Left colon (tissue), 2 donors: ENCODE data around the gene RUNDC3A. TPM values are rescaled to one million over a fixed set of nuclear protein-coding genes. Genes with fewer than 3 reads are reported as not detected.

ENCODE experiments used
- ATAC-seq: fragments of 200-7000 bp; cut with Tn5 transposase; one replicate; pipeline ENCODE4 v1.9.1; 2020; ENCODE audit warnings: mild to moderate bottlenecking, moderate library complexity
- DNase-seq, 2 donors: peaks; one replicate each; pipeline ENCODE4 v3.0.0-alpha.2; 2020
- intact Hi-C, 2 donors: fragments of 100-400 bp; cut with DNase I in 1 of 2; cut with micrococcal nuclease in 1 of 2; formaldehyde crosslinking; loops; one replicate each; pipeline versions ENCODE4 v1.11.2 to v1.14.0; 2022; cut with DNase I, micrococcal nuclease
- long read RNA-seq: library from polyadenylated mRNA; unstranded; transcript quantifications from one replicate; pipeline ENCODE4 v2.0.0, GENCODE V29; 2021
- total RNA-seq, 2 donors: library from RNA; stranded (reverse); fragmentation: NEBNext Ultra II Directional; extraction: Animal tissue kit (Norgen Biotek cat#: 25700); gene quantifications; one replicate each; pipeline ENCODE4 v1.2.1, GENCODE V29; 2021
- donor health status: DM: no; HTN: no; CAD: no.
- donor health status: DM: yes; HTN: yes; CAD: no.

The RUNDC3A gene
- total RNA-seq: 1 to 10 TPM in 1 of 2 donors, under 1 TPM in 1; 0.46 to 1.5 TPM
- long read RNA-seq: 0 reads

DNA sequence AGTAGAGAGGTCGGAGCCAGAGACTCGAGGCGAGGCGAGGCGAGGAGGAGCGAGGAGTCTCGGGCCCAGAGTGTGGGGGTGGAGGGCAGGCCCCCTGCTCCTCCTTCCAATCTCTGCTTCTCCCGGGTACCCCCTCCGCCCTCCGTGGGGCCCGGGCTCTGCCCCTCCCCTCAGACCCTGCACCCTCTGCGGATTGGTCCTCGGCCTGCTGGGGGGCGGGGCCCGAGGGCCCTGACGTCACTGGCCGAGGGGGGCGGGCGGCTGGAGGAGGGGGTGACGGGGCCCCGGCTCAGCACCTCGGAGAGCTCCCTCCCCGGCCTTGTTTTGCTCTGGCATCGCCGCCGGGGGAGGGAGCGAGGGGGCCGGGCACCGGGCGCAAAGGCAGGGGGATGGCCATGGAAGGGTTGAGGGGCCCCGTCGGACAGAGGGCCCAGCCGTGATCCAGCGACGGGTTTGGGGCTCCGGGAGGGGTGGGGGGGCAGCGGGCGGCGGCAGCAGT lies at the start of gene RUNDC3A:
Gene RUNDC3A (plus strand): TSS at position 282 of the 499 bp plus-strand sequence. CDS start 232 bp downstream, outside the sequence.
- peak; percentile 91 for ATAC-seq
- intact Hi-C loops: no loop called here
- peak; percentile 77 to 83 for DNase-seq

DNA sequence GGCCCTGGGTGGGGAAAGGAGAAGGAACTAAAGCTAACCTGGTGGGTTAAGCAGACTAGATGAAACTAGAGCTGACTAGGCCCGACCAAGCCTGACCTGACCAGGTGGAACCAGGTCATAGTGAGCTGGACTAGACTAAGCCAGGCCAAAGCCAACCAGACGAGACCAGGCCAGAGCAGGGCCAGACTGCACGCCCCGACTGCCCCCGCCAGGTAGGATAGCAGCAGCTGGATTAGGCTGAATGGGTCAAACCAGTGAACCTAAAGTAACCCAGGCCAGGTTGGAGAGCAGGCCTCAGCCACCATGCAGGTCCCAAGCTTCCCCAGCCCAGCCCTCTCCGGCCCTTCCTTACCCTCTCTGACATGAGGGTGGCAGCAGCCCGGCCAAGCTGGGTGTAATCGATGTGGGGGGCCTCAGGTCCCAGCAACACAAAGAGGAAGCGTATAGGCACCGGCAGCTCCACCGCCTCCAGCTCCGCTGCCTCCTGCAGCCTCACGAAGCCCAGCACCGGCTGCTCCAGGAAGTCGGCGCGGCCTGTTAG lies 49.5 kb upstream of the RUNDC3A start:
- no peak for DNase-seq
- intact Hi-C loops: no loop called here
- ATAC-seq: no peak

DNA sequence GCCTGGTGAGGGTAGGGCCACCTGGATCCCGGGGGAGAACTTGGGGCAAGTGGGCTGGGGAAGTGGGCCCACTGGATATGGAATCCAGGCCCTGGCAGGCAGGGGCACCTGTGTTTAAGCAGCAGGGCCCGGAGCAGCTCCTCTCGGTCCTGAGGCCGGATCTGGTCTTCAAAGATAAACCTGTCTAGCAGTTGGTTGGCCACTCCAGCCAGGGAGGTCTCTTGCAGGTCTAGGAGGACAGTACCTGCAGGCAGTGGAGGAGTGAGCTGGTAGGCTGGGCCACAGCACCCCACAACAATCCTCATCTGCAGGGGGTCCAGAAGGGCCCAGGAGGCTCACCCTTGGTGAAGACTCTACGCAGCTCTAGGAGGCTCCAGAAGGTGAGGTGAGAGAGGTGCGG lies 48.1 kb upstream of the RUNDC3A start:
- DNase-seq (no peak), ATAC-seq (no peak)
- intact Hi-C loops: no loop called here

DNA sequence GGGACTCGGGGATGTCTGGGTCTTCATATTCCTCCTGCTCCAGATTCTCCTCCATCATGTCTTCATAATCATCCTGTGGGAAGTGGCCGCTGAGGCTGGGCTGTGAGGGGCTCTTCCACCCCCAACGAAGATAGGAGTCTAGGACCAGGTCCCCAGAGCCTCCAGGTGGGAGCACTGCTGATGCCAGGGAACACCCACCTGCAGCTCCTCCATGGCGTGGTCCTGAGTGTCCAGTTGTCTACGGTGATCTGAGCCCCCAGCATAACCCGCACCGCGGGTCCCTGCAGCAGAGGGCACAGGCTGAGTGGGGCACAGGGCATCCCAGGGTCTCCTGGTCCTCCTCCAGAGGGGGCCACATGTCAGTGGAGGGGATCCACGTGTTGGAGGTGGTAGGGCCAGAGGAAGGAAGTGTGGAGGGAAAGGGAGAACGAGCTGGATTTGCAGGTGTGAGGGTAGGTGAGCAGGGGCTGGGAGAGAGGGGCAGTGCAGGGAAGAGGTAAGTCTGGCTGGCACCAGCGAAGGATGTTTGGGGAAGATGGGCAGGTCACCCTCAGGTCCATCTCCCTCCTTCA lies 45.7 kb upstream of the RUNDC3A start:
- intact Hi-C loops: no loop called here
- ATAC-seq (no peak), DNase-seq (no peak)

DNA sequence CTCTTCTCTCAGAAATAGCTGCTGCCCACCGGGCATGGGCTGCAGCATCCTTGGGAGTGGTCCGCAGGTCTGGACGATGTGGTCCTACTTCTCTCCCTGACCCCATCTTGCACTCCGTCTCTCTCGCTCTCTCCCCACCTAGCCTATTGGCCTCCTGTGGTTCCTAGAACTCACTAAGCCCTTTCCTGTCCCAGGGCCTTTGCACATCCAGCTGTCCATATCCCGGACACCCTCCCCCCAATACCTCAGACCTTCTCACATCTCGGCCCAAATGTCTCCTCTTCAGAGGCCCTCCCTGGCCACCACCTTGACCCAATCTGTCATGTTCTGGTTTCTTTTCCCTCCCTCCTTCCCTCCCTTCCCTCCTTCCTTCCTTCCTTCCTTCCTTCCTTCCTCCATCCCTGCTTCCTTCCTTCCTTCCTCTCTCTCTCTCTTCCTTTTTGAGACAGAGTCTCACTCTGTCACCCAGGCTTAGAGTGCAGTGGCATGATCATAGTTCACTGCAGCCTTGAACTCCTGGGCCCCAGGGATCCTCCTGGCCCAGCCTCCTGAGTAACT lies 45.0 kb upstream of the RUNDC3A start:
- intact Hi-C loops: no loop called here
- no peak for DNase-seq
- ATAC-seq: no peak

DNA sequence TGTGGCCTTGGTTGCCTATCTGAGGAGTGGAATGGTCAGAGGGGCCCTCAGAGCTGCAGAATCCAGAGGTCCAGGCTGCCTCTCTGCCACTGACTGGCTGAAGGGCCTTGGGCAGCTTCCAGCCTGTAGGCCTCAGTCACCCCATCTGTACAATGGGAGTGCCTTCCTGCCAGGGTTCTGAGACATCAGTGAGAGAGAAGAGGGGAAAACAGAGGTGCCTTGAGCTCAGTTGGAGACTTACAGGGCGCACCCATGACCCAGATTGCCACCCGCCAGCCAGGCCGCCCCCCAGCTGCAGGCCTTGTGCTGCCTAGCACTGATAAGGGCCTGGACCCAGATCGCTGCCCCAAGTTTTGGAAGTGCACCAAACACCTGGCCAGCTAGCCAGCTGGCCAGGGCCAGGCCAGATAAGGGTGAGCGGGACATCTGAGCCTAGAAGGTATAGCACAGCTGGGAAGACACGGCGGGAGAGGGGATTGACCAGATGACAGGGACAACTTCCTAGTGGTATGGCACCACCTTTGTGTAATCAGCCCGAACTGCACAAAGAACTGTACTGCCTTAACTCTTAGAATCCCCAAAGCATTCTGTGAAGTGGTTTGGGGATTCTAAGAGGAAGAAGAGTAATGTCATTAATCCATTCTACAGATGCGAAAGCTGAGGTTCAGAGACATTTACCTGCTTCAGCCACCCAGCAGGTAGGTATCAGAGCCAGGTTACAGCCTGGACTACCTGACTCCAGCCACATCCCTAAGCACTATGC lies 41.8 kb upstream of the RUNDC3A start:
- peak; percentile 51 for ATAC-seq
- intact Hi-C loops: no loop called here

DNA sequence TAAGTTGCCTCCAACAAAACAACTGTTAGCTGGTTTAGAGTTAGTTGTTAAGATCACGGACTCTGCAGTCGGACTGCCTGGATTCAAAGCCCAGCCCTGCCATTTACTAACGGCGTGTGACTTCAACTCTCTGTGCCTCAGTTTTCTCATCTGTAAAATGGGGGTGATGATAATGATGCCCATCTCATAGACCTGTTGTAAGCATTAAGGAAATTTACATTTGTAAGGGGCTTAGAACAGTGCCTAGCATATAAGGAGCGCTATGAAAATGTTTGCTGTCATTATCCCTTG lies 41.3 kb upstream of the RUNDC3A start:
- DNase-seq (no peak), ATAC-seq (no peak)
- intact Hi-C loops: no loop called here

More for the DNA sequence above, 41.8 kb upstream of the RUNDC3A start:
- no peak for DNase-seq

DNA sequence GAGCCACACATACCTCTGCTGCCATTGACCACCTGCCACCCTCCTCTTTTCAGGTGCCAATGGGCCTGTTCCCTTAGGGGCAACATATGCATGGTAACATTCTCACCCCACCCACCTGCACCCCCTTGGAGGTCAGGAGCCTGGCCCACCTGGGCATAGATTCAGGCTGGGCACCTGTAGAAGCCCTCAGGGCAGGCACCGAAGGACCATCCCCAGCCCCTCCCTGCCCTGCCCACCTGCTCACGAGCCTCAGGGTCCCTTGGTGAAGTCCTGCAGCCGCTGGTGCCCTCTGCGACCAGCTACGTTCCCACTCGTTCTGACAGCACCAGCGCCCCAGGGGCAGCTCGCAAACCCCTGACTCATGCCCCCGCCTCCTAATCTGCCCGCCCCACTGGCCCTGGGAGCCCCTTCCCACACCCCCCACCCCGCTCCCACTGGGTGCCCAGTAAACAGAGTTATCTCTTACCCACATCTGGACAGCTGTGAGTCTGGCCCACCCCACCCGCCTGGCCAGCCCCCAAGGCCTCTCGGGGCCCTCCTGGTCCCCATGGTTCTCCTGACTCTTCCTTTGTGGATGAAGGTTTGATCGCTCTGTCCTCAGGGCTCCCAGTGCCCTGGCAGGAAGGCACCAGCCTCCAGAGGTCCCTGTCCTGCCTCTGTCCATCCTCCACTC lies 40.4 kb upstream of the RUNDC3A start, which contains the start of gene SLC4A1:
Gene SLC4A1 (minus strand): TSS at position 318 of the 673 bp plus-strand sequence. CDS start 5,269 bp downstream, outside the sequence.
- DNase-seq: no peak
- intact Hi-C loops: no loop called here
- no peak for ATAC-seq

DNA sequence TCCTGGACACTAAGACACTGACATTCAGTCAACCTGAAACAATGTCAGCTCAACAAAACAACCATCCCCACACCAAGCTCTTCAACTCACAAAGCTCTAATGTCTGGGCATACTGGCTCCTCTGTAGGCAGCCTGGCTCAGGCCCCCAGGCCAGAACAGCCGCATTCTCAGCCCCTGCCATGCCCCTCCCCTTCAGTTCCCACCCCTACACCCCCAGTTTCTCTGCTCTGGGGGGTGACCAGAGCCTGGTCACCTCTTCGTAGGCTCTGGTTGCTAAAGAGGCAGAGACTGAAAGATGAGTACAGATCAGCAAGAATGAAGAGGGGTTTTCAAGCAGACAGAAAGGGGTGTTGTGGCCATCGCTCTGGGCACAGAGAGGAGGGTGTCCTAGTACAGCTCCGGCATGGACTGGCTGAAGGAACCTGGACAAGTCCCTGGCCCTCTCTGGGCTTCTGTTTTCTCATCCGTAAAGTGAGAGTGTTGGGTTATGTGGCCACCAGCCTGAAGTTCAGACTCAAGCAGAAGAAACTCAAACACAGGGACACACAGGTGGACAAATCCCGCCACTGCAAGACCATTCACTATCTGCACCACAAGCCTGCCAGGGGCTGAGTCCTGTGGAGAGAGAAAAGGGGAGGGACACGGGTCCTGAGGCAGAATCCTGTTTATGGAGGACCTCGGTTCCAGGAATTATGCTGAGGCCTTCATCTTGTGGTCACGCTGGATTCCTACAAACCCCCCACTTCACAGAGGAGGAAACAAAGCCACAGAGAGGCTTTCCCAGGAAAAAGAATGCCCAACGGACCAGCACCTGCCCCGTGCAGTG lies 39.5 kb upstream of the RUNDC3A start:
- intact Hi-C loops: no loop called here
- DNase-seq (no peak), ATAC-seq (no peak)

DNA sequence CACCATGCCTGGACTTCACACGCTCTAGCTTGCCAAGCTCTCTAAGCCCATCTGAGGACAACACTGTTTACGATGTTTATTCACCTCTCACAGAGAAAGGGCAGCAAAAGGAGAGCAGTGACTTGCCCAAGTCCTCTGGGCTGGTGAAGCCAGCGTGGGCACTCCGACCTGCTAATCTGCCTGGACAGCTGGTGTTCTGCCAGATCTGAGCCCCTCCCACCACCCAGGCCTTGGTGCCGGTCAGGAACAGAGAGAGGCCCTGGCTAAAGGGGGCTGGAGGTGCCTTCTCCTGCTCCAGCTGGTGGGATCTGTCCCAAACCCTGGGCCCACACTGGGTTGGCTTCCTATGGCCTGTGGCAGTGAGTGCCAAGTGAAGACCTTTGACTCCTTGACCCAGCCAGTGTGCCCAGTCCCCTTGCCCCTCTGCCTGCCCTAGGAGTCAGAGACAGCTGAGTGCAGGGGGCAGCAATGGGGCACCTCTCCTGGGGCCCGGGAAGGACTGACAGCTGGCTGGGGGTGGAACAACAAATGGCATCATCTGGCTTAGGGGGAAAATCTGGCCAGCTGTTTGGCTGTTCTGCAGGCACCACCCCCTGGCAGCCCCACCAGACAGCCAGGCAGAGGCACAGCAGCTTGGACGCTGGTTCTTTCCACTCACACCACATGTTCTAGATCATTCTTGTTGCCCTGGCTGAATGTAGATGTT lies 38.7 kb upstream of the RUNDC3A start:
- intact Hi-C loops: no loop called here
- ATAC-seq (no peak), DNase-seq (no peak)

DNA sequence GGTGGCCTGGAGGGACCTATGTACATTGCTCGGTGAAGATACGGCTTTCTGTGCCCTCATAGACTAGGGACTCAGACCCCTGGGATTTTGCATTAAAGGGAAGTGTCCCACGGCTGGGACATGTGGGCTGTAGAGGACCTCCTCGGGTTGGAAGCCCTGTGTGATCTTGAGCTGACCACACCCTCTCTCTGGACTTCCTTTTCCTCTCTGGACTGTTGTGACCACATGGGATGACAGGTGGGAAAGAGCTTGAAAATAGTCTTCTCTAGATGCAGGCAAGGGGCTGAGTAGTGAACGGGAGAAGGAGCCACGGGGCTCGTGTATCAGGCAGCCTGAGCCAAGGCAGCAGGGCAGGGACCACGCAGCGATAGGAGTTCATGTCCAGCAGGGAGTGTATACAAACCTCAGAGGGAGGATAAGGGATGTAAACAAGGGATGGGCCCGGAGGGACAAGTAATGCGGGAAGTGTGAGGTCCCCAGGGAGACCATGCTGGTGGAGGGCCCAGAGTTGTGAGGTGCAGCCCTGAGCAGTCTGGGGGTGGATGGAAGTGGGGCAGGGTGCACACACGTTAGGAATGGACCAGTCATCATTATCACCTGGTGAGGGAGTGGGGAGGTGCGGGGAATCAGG lies 36.0 kb upstream of the RUNDC3A start:
- no peak for DNase-seq
- no peak for ATAC-seq
- intact Hi-C loops: no loop called here

DNA sequence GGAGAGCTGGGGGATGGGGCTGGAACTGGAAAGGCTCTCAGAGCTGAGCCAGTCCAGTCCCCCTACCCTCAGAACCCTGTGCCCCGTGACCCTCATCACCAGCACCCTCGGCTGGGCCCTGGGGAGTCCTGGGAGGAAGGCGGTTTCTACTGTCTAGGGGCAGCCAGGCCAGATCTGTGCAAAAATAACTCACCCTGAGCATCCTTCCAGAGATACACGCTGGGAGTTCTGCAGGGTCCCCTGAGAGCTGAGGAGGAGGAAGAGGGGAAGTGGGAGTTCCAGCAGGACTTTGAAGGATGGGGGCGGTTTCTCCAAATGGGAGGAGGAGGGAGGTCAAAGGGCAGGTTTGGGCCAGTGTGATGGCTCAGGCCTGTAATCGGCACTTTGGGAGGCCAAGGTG lies 35.4 kb upstream of the RUNDC3A start:
- DNase-seq (no peak), ATAC-seq (no peak)
- intact Hi-C loops: no loop called here

DNA sequence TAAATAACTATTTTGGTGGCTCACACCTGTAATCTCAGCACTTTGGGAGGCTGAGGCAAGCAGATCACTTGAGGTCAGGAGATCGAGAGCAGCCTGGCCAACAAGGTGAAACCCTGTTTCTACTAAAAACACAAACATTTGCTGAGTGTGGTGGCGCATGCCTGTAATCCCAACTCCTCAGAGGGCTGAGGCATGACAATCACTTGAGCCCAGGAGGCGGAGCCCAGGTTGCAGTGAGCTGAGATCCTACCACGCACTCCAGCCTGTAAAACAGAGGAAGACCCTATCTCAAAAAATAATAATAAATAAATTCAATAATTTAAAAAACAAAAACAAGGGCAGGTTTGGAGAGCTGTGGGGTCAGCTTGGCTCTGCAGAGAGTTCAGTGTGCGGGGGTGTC lies 34.8 kb upstream of the RUNDC3A start:
- DNase-seq (no peak), ATAC-seq (no peak)
- intact Hi-C loops: no loop called here

DNA sequence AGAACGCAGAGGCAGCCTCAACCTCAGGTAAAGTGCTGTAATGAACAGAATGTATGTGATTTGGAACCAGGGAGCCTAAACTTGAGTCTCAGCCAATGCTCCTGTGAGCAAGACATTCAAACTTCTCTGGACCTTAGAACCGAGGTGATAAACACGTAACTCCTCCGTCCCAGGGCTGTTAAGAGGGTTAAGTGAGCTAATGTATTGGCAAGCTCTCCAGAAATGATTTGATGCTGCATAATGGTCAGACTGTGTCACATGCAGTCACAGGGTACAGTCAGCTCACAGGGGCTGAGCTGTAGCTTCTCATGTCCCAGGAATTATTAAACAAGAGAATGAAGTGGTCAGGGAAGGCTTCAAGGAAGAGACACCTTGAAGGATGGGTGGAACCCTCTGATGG lies 30.4 kb upstream of the RUNDC3A start:
- ATAC-seq: no peak
- intact Hi-C loops: no loop called here
- DNase-seq: no peak

DNA sequence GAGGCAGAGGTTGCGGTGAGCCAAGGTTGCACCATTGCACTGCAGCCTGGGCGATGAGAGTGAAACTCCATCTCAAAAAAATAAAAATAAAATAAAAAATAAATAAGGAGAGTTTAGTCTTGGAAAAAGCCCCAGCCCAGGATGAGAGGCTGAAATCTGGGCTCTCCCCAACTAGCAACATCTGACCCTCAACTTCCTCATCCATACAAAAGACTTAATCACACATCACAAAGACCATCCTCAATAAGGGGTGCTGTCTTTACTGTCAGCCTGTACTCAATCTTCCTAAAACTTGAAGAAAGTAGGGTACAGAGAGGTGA lies 29.1 kb upstream of the RUNDC3A start:
- DNase-seq: no peak
- no peak for ATAC-seq
- intact Hi-C loops: no loop called here

DNA sequence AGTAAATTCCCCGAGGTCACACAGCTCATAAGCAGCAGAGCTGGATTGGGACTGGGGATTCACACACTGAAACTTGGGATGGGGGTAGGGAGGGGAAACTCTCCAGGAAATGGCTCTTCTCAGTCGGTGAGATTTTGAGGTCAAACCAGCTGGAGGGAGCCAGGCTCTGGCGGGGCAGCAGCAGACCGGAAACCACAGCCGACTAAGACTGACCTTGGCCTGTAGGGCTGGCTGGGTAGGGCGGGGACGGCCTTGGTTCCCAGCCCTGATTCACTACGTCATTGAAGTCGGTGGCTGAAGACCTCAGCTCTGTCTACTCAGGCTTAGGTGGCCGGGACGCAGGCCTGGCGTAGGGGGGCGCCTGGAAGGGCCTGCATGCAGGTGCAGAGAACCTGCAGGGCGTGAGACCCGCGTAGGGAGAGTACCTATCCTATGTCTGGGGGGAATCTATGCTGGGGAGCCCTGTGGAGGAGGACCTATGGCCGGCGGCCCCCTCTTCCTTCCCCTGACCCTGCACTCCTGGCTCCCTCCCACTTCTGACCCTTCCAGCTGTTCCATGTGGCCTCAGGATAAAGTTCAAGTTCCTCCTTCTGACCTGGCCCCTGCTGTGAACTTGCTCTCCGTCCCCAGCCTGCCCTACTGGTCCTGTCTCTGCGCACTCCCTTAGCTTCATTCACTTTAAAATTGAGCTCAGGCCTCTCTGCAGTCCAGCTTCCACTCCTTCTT lies 28.6 kb upstream of the RUNDC3A start:
- ATAC-seq (peak; percentile 97), DNase-seq (peak; percentile 61 to 75)
- intact Hi-C loops: no loop called here

DNA sequence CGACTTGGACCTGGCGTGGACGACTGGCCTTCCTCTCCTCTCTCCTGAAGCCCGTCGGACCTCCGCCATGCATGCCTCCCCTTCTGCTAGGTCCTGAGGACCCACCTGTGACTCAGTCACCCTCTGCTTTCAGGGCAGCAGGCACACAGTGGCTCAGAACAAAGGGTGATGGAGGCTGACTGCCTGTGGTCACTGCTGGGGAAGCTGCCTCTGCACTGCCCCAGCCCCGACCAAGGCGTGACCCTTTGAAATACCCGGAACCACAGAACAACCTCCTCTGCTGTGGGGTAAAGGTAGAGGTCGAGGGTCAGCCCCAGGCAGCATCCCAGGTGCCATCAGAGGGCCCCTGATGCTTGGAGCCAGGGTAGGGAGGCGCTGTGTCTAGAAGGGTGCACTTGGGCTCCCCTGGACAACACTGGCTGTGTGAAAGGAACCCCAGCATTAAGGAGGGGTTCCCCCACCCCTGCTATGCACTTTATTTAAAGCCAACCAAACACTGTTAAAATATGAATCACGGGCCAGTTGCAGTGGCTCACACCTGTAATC lies 27.9 kb upstream of the RUNDC3A start:
- ATAC-seq: peak; percentile 15

More for the DNA sequence above, 27.9 kb upstream of the RUNDC3A start:
- no peak for DNase-seq
- intact Hi-C loops: no loop called here
